Islet of Langerhans (tissue), 1 donor: ENCODE data around the gene PLEKHG4B.
"Not testable (repeated sequence)": the region's sequence is repeated elsewhere in the genome, so short reads cannot be mapped to it uniquely, and the experiment has no call there.

ENCODE experiments used
- FAIRE-seq: peaks from one replicate; lab custom pipeline; 2011; peaks lifted over from hg19 to GRCh38; lab: Jason Lieb, UNC

PLEKHG4B gene

DNA sequence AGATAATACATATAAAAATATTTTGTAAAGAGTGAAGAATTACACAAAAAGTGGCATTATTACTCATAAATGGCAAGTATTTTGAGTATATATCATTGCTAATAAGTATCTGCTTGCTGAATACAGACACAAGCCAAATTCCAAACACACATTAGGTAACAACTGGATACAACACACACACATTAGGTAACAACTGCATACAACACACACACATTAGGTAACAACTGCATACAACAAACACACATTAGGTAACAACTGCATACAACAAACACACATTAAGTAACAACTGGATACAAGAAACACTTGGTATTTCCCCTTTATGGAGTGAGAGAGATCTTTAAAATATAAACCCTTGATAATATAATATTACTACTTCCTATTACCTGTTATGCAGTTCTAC, 112.5 kb downstream of the PLEKHG4B start:
- no peak for FAIRE-seq

GRCh38 chr5:204966-205670, 113.2 kb downstream of the PLEKHG4B start:
- no peak for FAIRE-seq

- no peak for FAIRE-seq
Observed at GRCh38 chr5:206406-206805, 114.4 kb downstream of the PLEKHG4B start.

GRCh38 chr5:206927-207536, 115.1 kb downstream of the PLEKHG4B start:
- no peak for FAIRE-seq

DNA sequence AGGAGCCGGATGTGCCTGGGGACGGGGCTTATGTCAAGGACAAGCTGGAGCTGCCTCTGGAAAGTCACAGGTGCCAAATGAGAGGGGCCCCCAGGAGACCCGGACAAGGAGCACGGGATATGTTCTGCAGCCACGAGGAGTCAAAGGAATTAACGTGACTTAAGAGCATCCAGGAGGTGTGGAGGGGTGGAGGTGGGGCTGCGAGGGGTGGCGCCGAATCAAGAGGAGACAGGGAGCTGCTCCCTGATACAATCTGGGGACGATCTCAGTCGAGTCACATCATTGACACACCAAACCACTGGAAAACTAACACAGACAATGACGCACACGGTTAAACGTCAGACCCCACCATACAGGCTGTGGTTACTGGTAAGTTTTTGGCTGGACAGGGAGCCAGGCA, 115.6 kb downstream of the PLEKHG4B start:
- FAIRE-seq: no peak

DNA sequence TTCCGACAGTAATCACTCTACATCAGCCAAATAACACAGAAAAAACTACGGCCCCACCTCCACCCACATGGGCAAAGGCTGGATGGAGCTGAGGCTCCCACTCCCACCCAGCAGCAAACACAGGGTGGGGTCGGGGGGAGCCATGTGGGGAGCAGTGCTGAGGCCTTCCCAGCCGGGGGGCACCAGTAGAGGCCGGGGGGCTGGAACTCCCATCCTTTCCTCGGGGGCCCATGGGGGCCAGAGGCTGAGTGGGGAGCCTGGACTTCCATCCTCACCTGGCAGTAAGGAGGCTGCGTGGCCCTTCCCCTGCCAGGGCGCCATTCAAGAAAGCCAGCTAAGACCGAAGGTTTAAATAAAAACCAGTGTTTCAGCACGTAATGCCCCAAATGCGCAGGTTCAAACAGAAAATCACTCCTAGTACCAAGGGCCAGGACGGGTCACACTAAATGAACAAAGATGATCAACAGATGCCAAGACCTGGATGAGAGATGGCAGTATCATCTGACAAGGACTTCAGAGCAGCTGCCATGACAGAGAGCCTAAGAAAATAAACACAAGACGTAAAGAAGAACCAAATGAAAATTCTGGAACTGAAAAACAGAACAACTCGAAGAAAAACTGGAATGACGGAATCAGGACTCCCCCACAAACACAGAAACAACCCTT, 116.6 kb downstream of the PLEKHG4B start:
- no peak for FAIRE-seq

- FAIRE-seq: no peak
Observed at GRCh38 chr5:213803-214395, 121.9 kb downstream of the PLEKHG4B start.

DNA sequence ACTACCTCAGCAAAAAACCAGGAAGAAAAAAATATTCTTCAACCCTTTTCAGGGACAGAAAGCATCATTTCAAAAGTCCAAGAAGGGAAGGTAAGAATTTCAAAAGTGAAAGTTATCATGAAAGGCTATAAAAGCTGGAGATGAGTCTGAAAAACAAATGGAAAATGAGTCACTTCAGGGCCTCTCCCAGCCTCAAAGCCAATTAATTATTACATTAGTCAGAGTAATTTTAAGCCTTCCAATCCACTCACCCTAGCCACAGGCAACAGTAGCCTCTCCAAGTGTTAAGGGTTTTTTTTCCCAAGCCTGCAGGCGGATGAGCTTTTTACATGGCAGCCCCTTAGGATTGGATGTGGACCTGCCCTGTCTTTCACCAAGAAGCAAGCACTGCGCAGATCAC, 123.3 kb downstream of the PLEKHG4B start:
- not testable (repeated sequence) for FAIRE-seq

- not testable (repeated sequence) for FAIRE-seq
Observed at GRCh38 chr5:216076-216475, 124.1 kb downstream of the PLEKHG4B start.

- not testable (repeated sequence) for FAIRE-seq
Observed at GRCh38 chr5:217494-218456, 125.8 kb downstream of the PLEKHG4B start, which contains the start of the genes CCDC127 and SDHA. CCDC127 (minus strand) TSS chr5:218153; CDS start chr5:216849, 1,304 bp downstream. SDHA (plus strand) TSS chr5:218320; CDS start chr5:218356, 36 bp downstream.

GRCh38 chr5:218457-219291, 126.7 kb downstream of the PLEKHG4B start:
- FAIRE-seq: no peak

DNA sequence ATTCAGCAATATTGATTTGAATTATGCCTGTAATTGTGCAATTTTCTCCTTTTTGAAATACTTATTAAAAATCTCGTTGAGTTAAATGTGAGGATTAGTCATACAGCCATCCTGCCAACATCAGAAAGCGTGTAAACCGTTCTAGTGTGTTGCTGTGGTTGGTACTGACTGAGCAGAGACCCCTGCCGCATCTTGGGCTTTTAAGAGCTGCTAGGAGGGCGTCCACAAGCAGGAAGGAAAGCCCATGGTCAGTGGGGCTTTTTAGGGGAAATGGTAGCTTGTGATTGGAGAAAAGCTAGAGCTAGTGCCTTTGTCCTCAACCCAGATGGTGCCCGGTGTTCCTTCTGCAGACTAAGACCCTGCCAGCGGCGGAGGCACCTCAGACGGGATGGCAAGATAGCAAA, 127.5 kb downstream of the PLEKHG4B start:
- FAIRE-seq: no peak

- no peak for FAIRE-seq
Observed at GRCh38 chr5:219991-220390, 128.0 kb downstream of the PLEKHG4B start.

DNA sequence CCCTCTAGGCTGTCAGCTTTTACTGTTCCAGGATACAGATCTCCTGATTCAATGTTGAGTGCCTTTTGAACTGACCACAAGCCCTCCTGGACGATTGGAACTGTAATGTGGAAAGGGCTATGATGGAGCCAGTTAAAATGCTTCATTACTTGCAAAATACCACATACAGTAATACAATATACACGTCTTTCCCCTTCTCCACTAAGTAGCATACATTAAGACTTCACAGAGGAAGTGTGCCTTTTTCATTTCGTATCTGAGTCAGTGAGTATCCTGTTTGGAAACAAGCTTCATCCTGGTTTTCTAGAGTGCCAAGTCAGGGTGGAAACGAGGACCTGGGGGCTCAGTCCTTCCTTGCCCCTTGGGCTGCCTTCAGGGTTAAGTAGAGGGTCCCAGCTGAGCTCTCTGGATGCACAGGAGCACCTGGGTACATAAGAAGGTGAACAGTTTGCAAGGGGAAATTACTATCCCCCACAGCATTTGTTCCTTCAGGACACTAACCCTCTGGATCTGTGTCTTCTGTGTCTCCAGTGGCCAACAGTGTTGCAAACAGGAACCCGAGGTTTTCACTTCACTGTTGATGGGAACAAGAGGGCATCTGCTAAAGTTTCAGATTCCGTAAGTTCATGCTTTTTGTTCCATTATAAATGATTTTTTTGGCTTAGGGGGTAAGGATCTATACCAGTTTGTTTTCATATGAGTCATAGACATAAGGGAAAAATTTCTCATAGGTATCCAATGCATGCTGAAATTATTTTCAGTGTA, 131.2 kb downstream of the PLEKHG4B start:
- not testable (repeated sequence) for FAIRE-seq

- FAIRE-seq: no peak
Observed at GRCh38 chr5:223791-224190, 131.8 kb downstream of the PLEKHG4B start.

DNA sequence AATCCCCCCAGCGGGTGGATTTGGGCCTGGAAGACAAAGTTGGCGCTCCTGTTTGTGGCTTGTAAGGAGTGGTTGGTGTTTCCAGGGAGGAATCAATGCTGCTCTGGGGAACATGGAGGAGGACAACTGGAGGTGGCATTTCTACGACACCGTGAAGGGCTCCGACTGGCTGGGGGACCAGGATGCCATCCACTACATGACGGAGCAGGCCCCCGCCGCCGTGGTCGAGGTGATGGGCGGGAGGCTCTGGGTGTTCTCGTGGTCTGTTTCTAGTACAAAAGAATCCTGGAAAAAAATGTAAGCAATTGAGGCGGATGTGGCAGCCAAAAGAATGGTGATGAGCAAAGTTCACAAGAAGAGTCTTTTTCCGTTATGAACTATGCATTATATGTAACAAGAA, 133.4 kb downstream of the PLEKHG4B start:
- no peak for FAIRE-seq

DNA sequence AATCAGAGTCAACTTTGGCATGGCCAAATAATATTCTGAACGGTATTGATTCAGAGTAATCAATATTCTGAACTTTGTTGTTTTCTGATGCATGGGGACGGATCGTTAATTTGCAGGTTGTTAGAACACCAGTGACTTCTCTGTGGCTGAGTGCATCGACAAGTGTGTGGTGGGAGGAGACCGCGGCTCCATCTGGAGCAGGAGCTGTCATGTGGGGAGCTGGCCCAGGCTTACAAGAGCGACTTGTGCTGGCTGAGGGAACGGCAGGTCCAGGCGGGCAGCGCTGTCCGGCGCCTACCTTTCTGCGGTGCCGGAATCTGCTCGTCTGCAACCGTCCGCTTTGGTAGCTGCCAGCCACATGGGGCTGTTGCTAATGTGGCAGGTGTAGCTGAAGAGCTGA, 135.4 kb downstream of the PLEKHG4B start:
- not testable (repeated sequence) for FAIRE-seq

DNA sequence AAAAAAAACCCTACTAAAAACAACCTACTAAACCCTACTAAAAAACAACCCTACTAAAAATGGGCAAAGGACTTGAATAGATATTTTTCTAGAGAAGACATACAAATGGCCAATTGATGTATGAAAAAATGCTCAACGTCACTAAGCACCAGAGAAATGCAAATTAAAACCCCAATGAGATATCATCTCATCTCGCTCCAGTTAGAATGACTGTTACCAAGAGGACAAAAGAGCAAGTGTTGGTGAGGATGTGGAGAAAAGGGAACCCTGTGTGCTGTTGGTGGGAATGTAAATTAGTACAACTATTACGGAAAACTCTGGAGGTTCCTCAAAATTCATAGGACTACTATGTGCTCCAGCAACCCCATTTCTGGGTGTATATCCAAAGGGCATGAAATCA, 136.9 kb downstream of the PLEKHG4B start:
- no peak for FAIRE-seq

- no peak for FAIRE-seq
Observed at GRCh38 chr5:230711-231110, 138.7 kb downstream of the PLEKHG4B start.

- no peak for FAIRE-seq
Observed at GRCh38 chr5:231661-232060, 139.7 kb downstream of the PLEKHG4B start.
